Nephron progenitor cell (in vitro differentiated cells): ENCODE results near the gene DYRK1A.

Experiments used
- DNase-seq: peaks from one replicate; pipeline ENCODE4 v3.0.0; 2021
- H3K27ac Mint-ChIP-seq: 2 replicates; pipeline ENCODE4 v1.8.0; 2021; ENCODE audit warnings: mild to moderate bottlenecking, moderate library complexity, mixed read lengths
- H3K27me3 Mint-ChIP-seq: 2 replicates; pipeline ENCODE4 v1.8.0; 2021; ENCODE audit warnings: mild to moderate bottlenecking, low read depth, mixed read lengths; ENCODE audit not compliant: poor library complexity
- H3K36me3 Mint-ChIP-seq: 2 replicates; pipeline ENCODE4 v1.8.0; 2021; ENCODE audit warnings: low read depth, mixed read lengths
- H3K4me1 Mint-ChIP-seq: 2 replicates; pipeline ENCODE4 v1.8.0; 2021; ENCODE audit warnings: mixed read lengths
- H3K4me3 Mint-ChIP-seq: 2 replicates; pipeline ENCODE4 v1.8.0; 2021; ENCODE audit warnings: mild to moderate bottlenecking, moderate library complexity, mixed read lengths
- H3K9me3 Mint-ChIP-seq: 2 replicates; pipeline ENCODE4 v1.8.0; 2021; ENCODE audit warnings: mild to moderate bottlenecking, moderate library complexity, mixed read lengths
- TF ChIP-seq, protein P1 (sequence below): fragments of 200-600 bp; sonication (generic); IDR thresholded peaks from 2 replicates; pipeline ENCODE4 v1.5.0; 2021; ENCODE audit warnings: antibody characterized with exemption

Gene DYRK1A

DNA sequence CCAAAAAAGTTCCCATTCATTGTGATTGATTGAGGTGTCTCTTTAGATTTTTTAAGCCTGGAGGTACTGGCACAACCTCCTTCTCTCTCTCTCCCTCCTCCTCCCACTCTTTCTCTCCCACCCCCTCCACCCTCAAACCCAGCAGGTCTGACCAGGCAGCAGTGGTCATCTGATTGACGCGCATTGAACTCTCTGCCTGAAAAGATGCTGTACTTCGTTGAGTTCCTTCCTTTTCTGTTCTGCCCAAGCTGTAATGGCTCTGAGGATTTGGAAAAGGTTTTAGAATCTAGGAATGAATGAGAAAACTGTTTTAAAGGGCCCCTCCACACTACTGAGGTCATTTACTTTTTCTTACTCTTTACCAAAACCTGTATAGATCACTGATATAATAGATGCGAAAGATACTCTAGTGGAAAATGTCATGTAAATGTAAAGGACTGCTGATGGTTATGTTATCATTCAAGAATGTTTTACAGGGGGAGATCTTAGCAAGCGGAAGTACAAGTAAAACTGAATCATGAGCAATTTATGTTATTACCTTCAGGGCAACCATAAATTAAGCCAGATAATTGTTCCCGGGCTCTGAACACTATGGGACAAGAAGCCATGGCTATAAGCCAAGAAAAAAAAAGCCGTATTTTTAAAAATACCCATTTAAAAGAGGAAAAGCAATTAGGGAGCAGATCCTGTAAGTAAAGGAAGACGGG lies 25.2 kb upstream of the DYRK1A start:
- TF ChIP-seq, protein P1, sequence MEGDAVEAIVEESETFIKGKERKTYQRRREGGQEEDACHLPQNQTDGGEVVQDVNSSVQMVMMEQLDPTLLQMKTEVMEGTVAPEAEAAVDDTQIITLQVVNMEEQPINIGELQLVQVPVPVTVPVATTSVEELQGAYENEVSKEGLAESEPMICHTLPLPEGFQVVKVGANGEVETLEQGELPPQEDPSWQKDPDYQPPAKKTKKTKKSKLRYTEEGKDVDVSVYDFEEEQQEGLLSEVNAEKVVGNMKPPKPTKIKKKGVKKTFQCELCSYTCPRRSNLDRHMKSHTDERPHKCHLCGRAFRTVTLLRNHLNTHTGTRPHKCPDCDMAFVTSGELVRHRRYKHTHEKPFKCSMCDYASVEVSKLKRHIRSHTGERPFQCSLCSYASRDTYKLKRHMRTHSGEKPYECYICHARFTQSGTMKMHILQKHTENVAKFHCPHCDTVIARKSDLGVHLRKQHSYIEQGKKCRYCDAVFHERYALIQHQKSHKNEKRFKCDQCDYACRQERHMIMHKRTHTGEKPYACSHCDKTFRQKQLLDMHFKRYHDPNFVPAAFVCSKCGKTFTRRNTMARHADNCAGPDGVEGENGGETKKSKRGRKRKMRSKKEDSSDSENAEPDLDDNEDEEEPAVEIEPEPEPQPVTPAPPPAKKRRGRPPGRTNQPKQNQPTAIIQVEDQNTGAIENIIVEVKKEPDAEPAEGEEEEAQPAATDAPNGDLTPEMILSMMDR: no peak
- Mint-ChIP-seq H3K4me1 (peaks cover 25% of the 10 kb centered on the region), H3K9me3 (peaks cover 29% of the 10 kb centered on the region), H3K27me3 (no peaks in the 10 kb centered on the region), H3K36me3 (no peaks in the 10 kb centered on the region), H3K27ac (no peak overlapping the region), H3K4me3 (no peak overlapping the region)
- no peak for DNase-seq

DNA sequence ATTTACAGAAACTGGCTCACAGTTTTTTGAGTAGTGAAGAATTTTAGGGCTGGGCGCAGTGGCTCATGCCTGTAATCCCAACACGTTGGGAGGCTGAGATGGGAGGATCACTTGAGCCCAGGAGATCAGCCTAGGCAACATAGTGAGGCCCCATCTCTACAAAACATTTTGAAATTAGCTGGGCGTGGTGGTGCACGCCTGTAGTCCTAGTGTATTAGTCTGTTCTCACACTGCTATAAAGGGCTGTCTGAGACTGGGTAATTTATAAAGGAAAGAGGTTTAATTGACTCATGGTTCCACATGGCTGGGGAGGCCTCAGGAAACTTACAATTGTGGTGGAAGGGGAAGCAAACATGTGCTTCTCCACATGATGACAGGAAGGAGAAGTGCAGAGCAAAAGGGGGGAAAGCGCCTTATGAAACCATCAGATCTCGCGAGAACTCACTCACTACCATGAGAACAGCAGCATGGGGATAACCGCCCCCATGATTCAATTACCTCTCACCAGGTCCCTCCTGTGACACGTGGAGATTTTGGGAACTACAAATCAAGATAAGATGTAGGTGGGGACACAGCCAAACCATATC lies 24.4 kb upstream of the DYRK1A start:
- no peaks in the 10 kb centered on the region for H3K36me3 Mint-ChIP-seq
- TF ChIP-seq, protein P1: no peak
- H3K27me3 Mint-ChIP-seq: no peaks in the 10 kb centered on the region
- peaks cover 25% of the 10 kb centered on the region for H3K4me1 Mint-ChIP-seq
- DNase-seq: no peak
- H3K27ac Mint-ChIP-seq: no peak overlapping the region
- peaks cover 30% of the 10 kb centered on the region for H3K9me3 Mint-ChIP-seq
- no peak overlapping the region for H3K4me3 Mint-ChIP-seq

DNA sequence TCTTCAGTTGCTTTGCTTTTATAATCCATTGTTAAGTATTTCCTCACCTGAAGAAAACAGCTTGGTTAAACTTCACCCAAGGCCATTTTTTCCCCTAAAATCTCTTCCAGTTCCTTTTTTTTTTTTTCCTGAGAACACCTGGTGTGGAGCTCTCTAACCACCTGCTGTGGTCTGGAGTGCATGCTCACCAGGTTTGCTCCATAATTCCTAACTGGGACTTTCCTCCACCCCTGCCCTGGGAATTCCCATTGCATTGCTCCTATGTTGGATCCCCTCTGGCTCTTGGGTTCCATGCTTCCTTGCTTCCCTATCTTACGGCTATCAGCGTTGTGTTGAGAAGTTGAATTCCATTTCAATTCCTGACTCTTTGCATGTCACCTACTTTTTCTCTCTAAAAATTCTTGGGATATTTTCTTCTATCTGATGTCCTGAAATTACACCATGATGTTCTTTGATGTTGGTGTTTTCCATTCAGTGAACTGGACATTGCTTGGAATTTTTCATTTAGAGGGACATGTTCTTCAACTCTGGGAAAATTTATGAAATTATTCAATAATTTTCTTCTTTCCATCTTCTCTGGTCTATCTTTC lies 19.6 kb upstream of the DYRK1A start:
- Mint-ChIP-seq H3K9me3 (peaks cover 75% of the 10 kb centered on the region), H3K4me1 (no peaks in the 10 kb centered on the region), H3K27ac (no peak overlapping the region), H3K36me3 (peaks cover 8% of the 10 kb centered on the region), H3K4me3 (no peak overlapping the region), H3K27me3 (no peaks in the 10 kb centered on the region)
- DNase-seq: no peak
- TF ChIP-seq, protein P1: no peak

DNA sequence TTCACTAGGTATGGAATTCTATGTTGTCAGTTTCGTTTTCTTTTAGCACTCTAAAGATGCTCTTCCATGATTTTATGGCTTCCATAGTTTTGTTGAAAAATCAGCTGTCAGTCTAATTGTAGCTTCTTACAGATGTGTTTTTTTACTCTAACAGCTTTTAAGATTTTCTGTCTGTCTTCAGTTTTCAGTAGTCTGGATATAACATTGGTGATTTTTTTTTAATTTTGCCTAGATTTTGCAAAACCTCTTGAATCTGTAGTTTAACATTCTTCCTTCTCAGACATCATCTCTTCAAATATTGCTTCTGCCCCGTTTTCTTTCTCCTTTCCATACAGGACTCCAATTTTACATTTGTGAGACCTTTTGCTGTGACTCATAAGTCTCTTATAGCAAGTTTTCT lies 17.9 kb upstream of the DYRK1A start:
- Mint-ChIP-seq H3K4me1 (no peaks in the 10 kb centered on the region), H3K36me3 (peaks cover 8% of the 10 kb centered on the region), H3K27ac (no peak overlapping the region), H3K4me3 (no peak overlapping the region), H3K27me3 (no peaks in the 10 kb centered on the region), H3K9me3 (peaks cover 69% of the 10 kb centered on the region)
- TF ChIP-seq, protein P1: no peak
- no peak for DNase-seq

DNA sequence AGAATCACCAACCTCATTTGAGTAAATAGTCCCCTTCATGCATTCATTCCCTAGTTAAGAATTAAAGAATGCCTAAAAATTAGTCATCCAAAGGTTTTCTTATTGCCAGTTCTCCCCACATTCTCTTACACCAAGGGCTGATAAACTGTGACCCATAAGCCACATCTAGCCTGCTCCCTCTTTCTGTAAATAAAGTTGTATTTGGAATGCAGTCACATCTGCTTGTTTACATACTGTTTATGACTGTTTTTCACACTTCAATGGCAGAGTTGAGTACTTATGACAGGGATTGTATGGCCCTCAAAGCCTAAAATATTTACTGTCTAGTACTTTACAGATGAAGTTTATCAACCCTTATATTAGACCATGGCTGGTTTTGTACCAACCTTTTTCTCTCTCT lies 16.1 kb upstream of the DYRK1A start:
- Mint-ChIP-seq H3K4me3 (no peak overlapping the region), H3K4me1 (no peaks in the 10 kb centered on the region)

More for the DNA sequence above, 16.1 kb upstream of the DYRK1A start:
- no peak for DNase-seq
- Mint-ChIP-seq H3K36me3 (peaks cover 8% of the 10 kb centered on the region), H3K27me3 (no peaks in the 10 kb centered on the region), H3K9me3 (peaks cover 66% of the 10 kb centered on the region), H3K27ac (no peak overlapping the region)
- TF ChIP-seq, protein P1: no peak
